ENCODE data around the gene TMLHE. TPM values are rescaled to one million over a fixed set of nuclear protein-coding genes. Genes with fewer than 3 reads are reported as not detected.
A peak's percentile ranks its signal among the peaks of the same experiment; 100 is the strongest.
"Not testable (repeated sequence)": the region's sequence is repeated elsewhere in the genome, so short reads cannot be mapped to it uniquely, and the experiment has no call there.

TMLHE gene
- total RNA-seq, 1 experiment from 2014 or later, result not detected

GRCh38 chrX:155466269-155466938 is 146.3 kb downstream of the TMLHE start:
- CTCF ChIA-PET; H3K79me2 ChIP-seq (ENCODE audit: low read length); H3K27me3 ChIP-seq (ENCODE audit: low read length); H3K9me2 ChIP-seq (replicated peaks; ENCODE audit: low read length); H3K27ac ChIP-seq (ENCODE audit: low read length); H4K20me1 ChIP-seq (ENCODE audit: low read length); H3K9me3 ChIP-seq (ENCODE audit: low read length); POLR2A ChIA-PET (ENCODE audit: unreplicated experiment); DNase-seq; H3K9ac ChIP-seq (ENCODE audit: low read length); H3K4me2 ChIP-seq (ENCODE audit: low read length); BruUV-seq (replicated peaks); H2AFZ ChIP-seq (ENCODE audit: low read length); intact Hi-C loops (cut with micrococcal nuclease); ATAC-seq; H3K4me3 ChIP-seq (ENCODE audit: low read length); H3K4me1 ChIP-seq (ENCODE audit: insufficient read depth, low read length); H3F3A ChIP-seq (ENCODE audit: low read length, unreplicated experiment); H3K36me3 ChIP-seq (ENCODE audit: low read depth, low read length): not testable (repeated sequence)

GRCh38 chrX:155460501-155460900 is 152.3 kb downstream of the TMLHE start:
- H3K4me2 ChIP-seq (ENCODE audit: low read length); H3K79me2 ChIP-seq (ENCODE audit: low read length); POLR2A ChIA-PET (ENCODE audit: unreplicated experiment); BruUV-seq (replicated peaks); H3K4me1 ChIP-seq (ENCODE audit: insufficient read depth, low read length); H3K4me3 ChIP-seq (ENCODE audit: low read length); H3K27me3 ChIP-seq (ENCODE audit: low read length); H3F3A ChIP-seq (ENCODE audit: low read length, unreplicated experiment); H3K27ac ChIP-seq (ENCODE audit: low read length); H4K20me1 ChIP-seq (ENCODE audit: low read length); H3K36me3 ChIP-seq (ENCODE audit: low read depth, low read length); ATAC-seq; CTCF ChIA-PET; H2AFZ ChIP-seq (ENCODE audit: low read length); DNase-seq; H3K9ac ChIP-seq (ENCODE audit: low read length); intact Hi-C loops (cut with micrococcal nuclease); H3K9me3 ChIP-seq (ENCODE audit: low read length); H3K9me2 ChIP-seq (replicated peaks; ENCODE audit: low read length): not testable (repeated sequence)

GRCh38 chrX:155458471-155458870 is 154.3 kb downstream of the TMLHE start, which contains the start of gene F8A3:
F8A3 (minus strand) TSS chrX:155458620; CDS start chrX:155458600, 20 bp downstream.
- H3K4me3 ChIP-seq (ENCODE audit: low read length); H3K9me3 ChIP-seq (ENCODE audit: low read length); H3K4me1 ChIP-seq (ENCODE audit: insufficient read depth, low read length); CTCF ChIA-PET; H3K4me2 ChIP-seq (ENCODE audit: low read length); H3K36me3 ChIP-seq (ENCODE audit: low read depth, low read length); H3K9me2 ChIP-seq (replicated peaks; ENCODE audit: low read length); H3K79me2 ChIP-seq (ENCODE audit: low read length); H3K27ac ChIP-seq (ENCODE audit: low read length); DNase-seq; H4K20me1 ChIP-seq (ENCODE audit: low read length); POLR2A ChIA-PET (ENCODE audit: unreplicated experiment); BruUV-seq (replicated peaks); H3K27me3 ChIP-seq (ENCODE audit: low read length); intact Hi-C loops (cut with micrococcal nuclease); H3F3A ChIP-seq (ENCODE audit: low read length, unreplicated experiment); H2AFZ ChIP-seq (ENCODE audit: low read length); H3K9ac ChIP-seq (ENCODE audit: low read length): not testable (repeated sequence)
- peak; percentile 84 for ATAC-seq

GRCh38 chrX:155457761-155458447 is 154.8 kb downstream of the TMLHE start:
- H3K4me1 ChIP-seq (ENCODE audit: insufficient read depth, low read length); H3K9ac ChIP-seq (ENCODE audit: low read length); H3K4me3 ChIP-seq (ENCODE audit: low read length); CTCF ChIA-PET; BruUV-seq (replicated peaks); H3K9me3 ChIP-seq (ENCODE audit: low read length); H4K20me1 ChIP-seq (ENCODE audit: low read length); H3K27me3 ChIP-seq (ENCODE audit: low read length); H3K4me2 ChIP-seq (ENCODE audit: low read length); H3K9me2 ChIP-seq (replicated peaks; ENCODE audit: low read length); H3K27ac ChIP-seq (ENCODE audit: low read length); intact Hi-C loops (cut with micrococcal nuclease); H3F3A ChIP-seq (ENCODE audit: low read length, unreplicated experiment); DNase-seq; H2AFZ ChIP-seq (ENCODE audit: low read length); H3K36me3 ChIP-seq (ENCODE audit: low read depth, low read length); POLR2A ChIA-PET (ENCODE audit: unreplicated experiment); H3K79me2 ChIP-seq (ENCODE audit: low read length): not testable (repeated sequence)
- ATAC-seq, result peak; percentile 71

Measured in PC-3 (cell line).